Neural cell (in vitro differentiated cells): ENCODE measurements around the gene NR5A2. TPM values are rescaled to one million over a fixed set of nuclear protein-coding genes. Genes with fewer than 3 reads are reported as not detected.

ENCODE experiments used
- H2AFZ ChIP-seq: fragments of 200-600, 300-800 bp; sonication (generic), shearing (Covaris generic); 2 replicates; pipeline ENCODE4 v1.6.0; 2014; ENCODE audit warnings: low read depth, mild to moderate bottlenecking, antibody characterized with exemption, low read length, moderate library complexity
- H3F3A ChIP-seq: fragments of 200-600 bp; shearing (Covaris generic); 2 replicates; pipeline ENCODE4 v1.6.1; 2016; ENCODE audit warnings: mild to moderate bottlenecking, moderate library complexity, mixed read lengths, antibody characterized with exemption, low read length; ENCODE audit not compliant: insufficient read depth, poor library complexity, severe bottlenecking
- H3K27ac ChIP-seq: fragments of 200-600, 300-800 bp; sonication (generic), shearing (Covaris generic); 2 replicates; pipeline ENCODE4 v1.5.1; 2014; ENCODE audit warnings: mild to moderate bottlenecking, low read length, moderate library complexity
- H3K27me3 ChIP-seq: fragments of 300-800, 200-600 bp; sonication (generic), shearing (Covaris generic); 2 replicates; pipeline ENCODE4 v1.6.0; 2014; ENCODE audit warnings: mild to moderate bottlenecking, low read depth, low read length, moderate library complexity; ENCODE audit not compliant: insufficient read depth
- H3K36me3 ChIP-seq: fragments of 300-800, 200-600 bp; sonication (generic), shearing (Covaris generic); 2 replicates; pipeline ENCODE4 v1.5.1; 2014; ENCODE audit warnings: mild to moderate bottlenecking, antibody characterized with exemption, low read length, moderate library complexity; ENCODE audit not compliant: insufficient read depth
- H3K4me2 ChIP-seq: fragments of 300-800, 200-600 bp; sonication (generic), shearing (Covaris generic); 2 replicates; pipeline ENCODE4 v1.6.0; 2014; ENCODE audit warnings: mild to moderate bottlenecking, low read length
- H3K4me3 ChIP-seq: fragments of 300-800, 200-600 bp; sonication (generic), shearing (Covaris generic); 2 replicates; pipeline ENCODE4 v1.5.1; 2014; ENCODE audit warnings: mild to moderate bottlenecking, low read length, moderate library complexity
- H3K79me2 ChIP-seq: fragments of 200-600 bp; shearing (Covaris generic); replicated peaks from 2 replicates; pipeline ENCODE4 v1.6.0; 2014; ENCODE audit warnings: mild to moderate bottlenecking, low read length, moderate library complexity; ENCODE audit not compliant: insufficient read depth
- H3K9ac ChIP-seq: fragments of 300-800, 200-600 bp; sonication (generic), shearing (Covaris generic); 2 replicates; pipeline ENCODE4 v1.6.1; 2016; ENCODE audit warnings: mild to moderate bottlenecking, low read length, mixed read lengths
- H3K9me2 ChIP-seq: fragments of 200-600 bp; shearing (Covaris generic); 2 replicates; pipeline ENCODE4 v1.6.1; 2016; ENCODE audit warnings: mild to moderate bottlenecking, low read length, mixed read lengths; ENCODE audit not compliant: insufficient read depth
- H3K9me3 ChIP-seq: fragments of 200-600, 300-800 bp; sonication (generic), shearing (Covaris generic); 2 replicates; pipeline ENCODE4 v1.6.1; 2016; ENCODE audit warnings: mild to moderate bottlenecking, mixed run types, low read length, moderate library complexity, mixed read lengths
- H4K20me1 ChIP-seq: fragments of 200-600 bp; shearing (Covaris generic); 2 replicates; pipeline ENCODE4 v1.6.1; 2016; ENCODE audit warnings: mild to moderate bottlenecking, mixed run types; ENCODE audit not compliant: insufficient read depth
- CTCF ChIP-seq: fragments of 450-650 bp; IDR thresholded peaks from 2 replicates; pipeline ENCODE4 v1.5.1; 2014; ENCODE audit warnings: antibody characterized with exemption, mild to moderate bottlenecking, moderate library complexity; ENCODE audit not compliant: poor library complexity, severe bottlenecking
- EP300 ChIP-seq: fragments of 450-650 bp; conservative IDR thresholded peaks from 2 replicates; pipeline ENCODE4 v1.6.1; 2014; ENCODE audit warnings: antibody characterized with exemption, mild to moderate bottlenecking, moderate library complexity; ENCODE audit not compliant: poor library complexity, severe bottlenecking
- EZH2 ChIP-seq: fragments of 200-600, 300-800 bp; shearing (Covaris generic), sonication (generic); IDR thresholded peaks from 2 replicates; pipeline ENCODE4 v1.6.1; 2014; ENCODE audit warnings: antibody characterized with exemption, low read length, borderline replicate concordance, mild to moderate bottlenecking; ENCODE audit not compliant: insufficient read depth, poor library complexity, severe bottlenecking
- MXI1 ChIP-seq: fragments of 450-650 bp; conservative IDR thresholded peaks from 2 replicates; pipeline ENCODE4 v1.6.1; 2014; ENCODE audit warnings: antibody characterized with exemption, mild to moderate bottlenecking; ENCODE audit not compliant: poor library complexity, severe bottlenecking
- POLR2AphosphoS5 ChIP-seq: IDR thresholded peaks from 2 replicates; pipeline ENCODE4 v1.6.1; 2012
- RAD21 ChIP-seq: fragments of 450-650 bp; conservative IDR thresholded peaks from 2 replicates; pipeline ENCODE4 v1.6.1; 2014; ENCODE audit warnings: antibody characterized with exemption, mild to moderate bottlenecking, moderate library complexity
- REST ChIP-seq: IDR thresholded peaks from 2 replicates; pipeline ENCODE4 v1.6.1; 2012; ENCODE audit warnings: borderline replicate concordance
- SMC3 ChIP-seq: fragments of 450-650 bp; conservative IDR thresholded peaks from 2 replicates; pipeline ENCODE4 v1.6.1; 2014; ENCODE audit warnings: antibody characterized with exemption, mild to moderate bottlenecking, moderate library complexity; ENCODE audit not compliant: poor library complexity
- TAF1 ChIP-seq: IDR thresholded peaks from 2 replicates; pipeline ENCODE4 v1.6.1; 2012; ENCODE audit warnings: low read depth
- polyA plus RNA-seq: library from polyadenylated mRNA; depleted of rRNA; stranded (reverse); fragments of >200 nt; gene quantifications from 2 replicates; pipeline ENCODE4 v1.2.3, GENCODE V29; 2014

Gene NR5A2
- polyA plus RNA-seq, 1 donor from 2014 or later: not detected

GRCh38 chr1:200075522-200075921, 48.0 kb downstream of the NR5A2 start:
- H4K20me1 ChIP-seq: no peaks in the 10 kb centered on the region
- no peaks in the 10 kb centered on the region for H3K9me2 ChIP-seq
- H3K79me2 ChIP-seq: no peaks in the 10 kb centered on the region
- no peak for TF ChIP-seq CTCF
- TF ChIP-seq SMC3: no peak
- TF ChIP-seq RAD21: no peak
- no peak for TF ChIP-seq POLR2AphosphoS5
- no peak for TF ChIP-seq EZH2
- no peak for TF ChIP-seq TAF1
- TF ChIP-seq EP300: no peak
- no peak for TF ChIP-seq MXI1
- TF ChIP-seq REST: no peak
- no peak overlapping the region for H3K9ac ChIP-seq
- H3K36me3 ChIP-seq: no peaks in the 10 kb centered on the region
- no peaks in the 10 kb centered on the region for H3F3A ChIP-seq
- no peaks in the 10 kb centered on the region for H3K9me3 ChIP-seq
- H3K27ac ChIP-seq: no peak overlapping the region
- no peak overlapping the region for H3K4me3 ChIP-seq
- H3K27me3 ChIP-seq: peaks cover 8% of the 10 kb centered on the region
- no peak overlapping the region for H3K4me2 ChIP-seq
- no peak overlapping the region for H2AFZ ChIP-seq

DNA sequence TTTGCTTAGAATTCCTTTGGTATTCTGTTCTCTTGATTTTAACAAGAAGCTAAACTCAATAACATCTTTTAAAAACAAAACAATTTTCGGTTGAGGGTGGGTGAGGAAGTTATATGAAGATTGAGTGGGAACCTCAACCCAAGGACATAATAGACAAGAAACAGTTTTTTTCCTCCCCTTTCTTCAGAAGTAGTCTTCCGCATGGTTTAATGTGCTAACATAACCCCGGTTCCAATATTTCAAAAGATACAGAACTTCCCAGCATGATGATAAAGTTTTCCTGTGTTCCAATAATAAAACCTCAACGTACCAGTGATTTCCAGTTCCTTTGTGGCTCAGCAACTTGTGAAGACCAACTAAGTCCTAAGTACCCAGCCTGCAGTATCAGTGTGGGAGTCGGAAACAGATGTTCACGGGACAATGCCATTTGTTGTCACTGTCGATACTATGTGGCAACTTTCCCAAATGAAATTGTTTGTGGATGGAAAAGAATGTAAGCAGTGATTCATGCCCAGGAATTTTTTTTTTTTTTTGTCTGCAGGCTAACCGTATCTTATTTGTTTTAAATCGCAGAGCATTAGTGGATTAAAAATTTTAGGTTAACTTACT, 48.5 kb downstream of the NR5A2 start:
- H3K9me2 ChIP-seq: no peaks in the 10 kb centered on the region
- no peaks in the 10 kb centered on the region for H3K79me2 ChIP-seq
- H4K20me1 ChIP-seq: no peaks in the 10 kb centered on the region
- H3F3A ChIP-seq: no peaks in the 10 kb centered on the region
- no peak overlapping the region for H3K4me2 ChIP-seq
- H3K9ac ChIP-seq: no peak overlapping the region
- H2AFZ ChIP-seq: no peak overlapping the region
- no peaks in the 10 kb centered on the region for H3K36me3 ChIP-seq
- H3K9me3 ChIP-seq: no peaks in the 10 kb centered on the region
- H3K27ac ChIP-seq: no peak overlapping the region
- TF ChIP-seq EZH2 (no peak), RAD21 (no peak), SMC3 (no peak), REST (no peak), MXI1 (no peak), POLR2AphosphoS5 (no peak), EP300 (no peak), CTCF (no peak)
- no peak overlapping the region for H3K4me3 ChIP-seq
- peaks cover 14% of the 10 kb centered on the region for H3K27me3 ChIP-seq
